Neural cell (in vitro differentiated cells): ENCODE measurements around the gene GPR101. TPM values are rescaled to one million over a fixed set of nuclear protein-coding genes. Genes with fewer than 3 reads are reported as not detected.

Experiments
- H2AFZ ChIP-seq: fragments of 200-600, 300-800 bp; sonication (generic), shearing (Covaris generic); 2 replicates; pipeline ENCODE4 v1.6.0; 2014; ENCODE audit warnings: low read depth, mild to moderate bottlenecking, antibody characterized with exemption, low read length, moderate library complexity
- H3F3A ChIP-seq: fragments of 200-600 bp; shearing (Covaris generic); 2 replicates; pipeline ENCODE4 v1.6.1; 2016; ENCODE audit warnings: mild to moderate bottlenecking, moderate library complexity, mixed read lengths, antibody characterized with exemption, low read length; ENCODE audit not compliant: insufficient read depth, poor library complexity, severe bottlenecking
- H3K27ac ChIP-seq: fragments of 200-600, 300-800 bp; sonication (generic), shearing (Covaris generic); 2 replicates; pipeline ENCODE4 v1.5.1; 2014; ENCODE audit warnings: mild to moderate bottlenecking, low read length, moderate library complexity
- H3K27me3 ChIP-seq: fragments of 300-800, 200-600 bp; sonication (generic), shearing (Covaris generic); 2 replicates; pipeline ENCODE4 v1.6.0; 2014; ENCODE audit warnings: mild to moderate bottlenecking, low read depth, low read length, moderate library complexity; ENCODE audit not compliant: insufficient read depth
- H3K36me3 ChIP-seq: fragments of 300-800, 200-600 bp; sonication (generic), shearing (Covaris generic); 2 replicates; pipeline ENCODE4 v1.5.1; 2014; ENCODE audit warnings: mild to moderate bottlenecking, antibody characterized with exemption, low read length, moderate library complexity; ENCODE audit not compliant: insufficient read depth
- H3K4me2 ChIP-seq: fragments of 300-800, 200-600 bp; sonication (generic), shearing (Covaris generic); 2 replicates; pipeline ENCODE4 v1.6.0; 2014; ENCODE audit warnings: mild to moderate bottlenecking, low read length
- H3K4me3 ChIP-seq: fragments of 300-800, 200-600 bp; sonication (generic), shearing (Covaris generic); 2 replicates; pipeline ENCODE4 v1.5.1; 2014; ENCODE audit warnings: mild to moderate bottlenecking, low read length, moderate library complexity
- H3K79me2 ChIP-seq: fragments of 200-600 bp; shearing (Covaris generic); replicated peaks from 2 replicates; pipeline ENCODE4 v1.6.0; 2014; ENCODE audit warnings: mild to moderate bottlenecking, low read length, moderate library complexity; ENCODE audit not compliant: insufficient read depth
- H3K9ac ChIP-seq: fragments of 300-800, 200-600 bp; sonication (generic), shearing (Covaris generic); 2 replicates; pipeline ENCODE4 v1.6.1; 2016; ENCODE audit warnings: mild to moderate bottlenecking, low read length, mixed read lengths
- H3K9me2 ChIP-seq: fragments of 200-600 bp; shearing (Covaris generic); 2 replicates; pipeline ENCODE4 v1.6.1; 2016; ENCODE audit warnings: mild to moderate bottlenecking, low read length, mixed read lengths; ENCODE audit not compliant: insufficient read depth
- H3K9me3 ChIP-seq: fragments of 200-600, 300-800 bp; sonication (generic), shearing (Covaris generic); 2 replicates; pipeline ENCODE4 v1.6.1; 2016; ENCODE audit warnings: mild to moderate bottlenecking, mixed run types, low read length, moderate library complexity, mixed read lengths
- H4K20me1 ChIP-seq: fragments of 200-600 bp; shearing (Covaris generic); 2 replicates; pipeline ENCODE4 v1.6.1; 2016; ENCODE audit warnings: mild to moderate bottlenecking, mixed run types; ENCODE audit not compliant: insufficient read depth
- EP300 ChIP-seq: fragments of 450-650 bp; conservative IDR thresholded peaks from 2 replicates; pipeline ENCODE4 v1.6.1; 2014; ENCODE audit warnings: antibody characterized with exemption, mild to moderate bottlenecking, moderate library complexity; ENCODE audit not compliant: poor library complexity, severe bottlenecking
- EZH2 ChIP-seq: fragments of 200-600, 300-800 bp; shearing (Covaris generic), sonication (generic); IDR thresholded peaks from 2 replicates; pipeline ENCODE4 v1.6.1; 2014; ENCODE audit warnings: antibody characterized with exemption, low read length, borderline replicate concordance, mild to moderate bottlenecking; ENCODE audit not compliant: insufficient read depth, poor library complexity, severe bottlenecking
- MXI1 ChIP-seq: fragments of 450-650 bp; conservative IDR thresholded peaks from 2 replicates; pipeline ENCODE4 v1.6.1; 2014; ENCODE audit warnings: antibody characterized with exemption, mild to moderate bottlenecking; ENCODE audit not compliant: poor library complexity, severe bottlenecking
- POLR2AphosphoS5 ChIP-seq: IDR thresholded peaks from 2 replicates; pipeline ENCODE4 v1.6.1; 2012
- RAD21 ChIP-seq: fragments of 450-650 bp; conservative IDR thresholded peaks from 2 replicates; pipeline ENCODE4 v1.6.1; 2014; ENCODE audit warnings: antibody characterized with exemption, mild to moderate bottlenecking, moderate library complexity
- SMC3 ChIP-seq: fragments of 450-650 bp; conservative IDR thresholded peaks from 2 replicates; pipeline ENCODE4 v1.6.1; 2014; ENCODE audit warnings: antibody characterized with exemption, mild to moderate bottlenecking, moderate library complexity; ENCODE audit not compliant: poor library complexity
- TAF1 ChIP-seq: IDR thresholded peaks from 2 replicates; pipeline ENCODE4 v1.6.1; 2012; ENCODE audit warnings: low read depth
- polyA plus RNA-seq: library from polyadenylated mRNA; depleted of rRNA; stranded (reverse); fragments of >200 nt; gene quantifications from 2 replicates; pipeline ENCODE4 v1.2.3, GENCODE V29; 2014
- TF ChIP-seq, protein P1 (sequence below): fragments of 450-650 bp; IDR thresholded peaks from 2 replicates; pipeline ENCODE4 v1.5.1; 2014; ENCODE audit warnings: antibody characterized with exemption, mild to moderate bottlenecking, moderate library complexity; ENCODE audit not compliant: poor library complexity, severe bottlenecking
- TF ChIP-seq, protein P2 (sequence below): IDR thresholded peaks from 2 replicates; pipeline ENCODE4 v1.6.1; 2012; ENCODE audit warnings: borderline replicate concordance

Gene GPR101
- polyA plus RNA-seq, 1 donor from 2014 or later, result 0.56 TPM

DNA sequence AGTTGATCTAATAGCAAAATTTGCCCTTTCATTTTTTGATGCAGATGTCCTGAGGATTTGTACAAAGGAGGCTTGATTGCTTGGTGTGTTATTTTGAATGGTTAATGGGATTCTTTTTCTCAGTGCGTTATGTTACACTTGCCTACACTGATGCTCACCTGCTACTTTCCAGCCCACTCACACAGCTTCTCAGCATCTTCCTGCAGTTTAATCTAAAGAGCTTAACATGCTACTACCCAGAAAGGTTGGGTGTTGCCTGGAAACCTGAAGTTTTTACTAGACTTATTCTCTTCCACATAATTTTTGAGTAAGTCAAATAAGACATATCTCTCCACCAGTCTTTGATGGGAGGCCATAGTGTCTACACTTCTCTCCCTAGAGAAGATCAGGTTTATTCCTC is 9.9 kb upstream of the GPR101 start:
- Histone ChIP-seq H3K36me3 (no peaks in the 10 kb centered on the region), H3K27me3 (no peaks in the 10 kb centered on the region)

DNA sequence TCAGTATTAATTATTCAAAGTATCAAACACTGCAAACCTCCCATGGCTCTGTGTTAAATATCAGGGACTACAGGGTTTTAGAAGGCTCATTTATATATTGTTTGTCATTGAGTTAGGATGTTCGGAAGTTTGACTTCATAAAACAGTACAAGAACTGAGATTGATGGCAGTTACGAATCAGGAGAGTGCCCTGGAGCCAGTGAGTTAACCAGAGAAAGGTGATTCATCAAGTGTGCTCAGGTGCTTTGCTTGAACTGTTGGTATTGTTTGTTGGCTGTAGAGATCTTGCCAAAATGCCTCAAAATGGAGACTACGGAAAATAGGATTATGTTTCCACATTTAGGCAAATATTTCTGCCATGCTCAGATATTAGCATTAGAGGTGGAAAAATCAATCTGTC is 7.5 kb upstream of the GPR101 start:
- Histone ChIP-seq H3K27me3 (no peaks in the 10 kb centered on the region), H3K9me3 (no peaks in the 10 kb centered on the region), H3K9ac (no peak overlapping the region), H3K79me2 (no peaks in the 10 kb centered on the region), H3K9me2 (no peaks in the 10 kb centered on the region), H3F3A (no peaks in the 10 kb centered on the region), H4K20me1 (no peaks in the 10 kb centered on the region), H2AFZ (no peak overlapping the region), H3K36me3 (no peaks in the 10 kb centered on the region), H3K27ac (no peak overlapping the region), H3K4me3 (no peak overlapping the region), H3K4me2 (no peak overlapping the region)
- TF ChIP-seq POLR2AphosphoS5 (no peak), SMC3 (no peak), TAF1 (no peak), MXI1 (no peak), RAD21 (no peak), EP300 (no peak), EZH2 (no peak)
- TF ChIP-seq, protein P1, sequence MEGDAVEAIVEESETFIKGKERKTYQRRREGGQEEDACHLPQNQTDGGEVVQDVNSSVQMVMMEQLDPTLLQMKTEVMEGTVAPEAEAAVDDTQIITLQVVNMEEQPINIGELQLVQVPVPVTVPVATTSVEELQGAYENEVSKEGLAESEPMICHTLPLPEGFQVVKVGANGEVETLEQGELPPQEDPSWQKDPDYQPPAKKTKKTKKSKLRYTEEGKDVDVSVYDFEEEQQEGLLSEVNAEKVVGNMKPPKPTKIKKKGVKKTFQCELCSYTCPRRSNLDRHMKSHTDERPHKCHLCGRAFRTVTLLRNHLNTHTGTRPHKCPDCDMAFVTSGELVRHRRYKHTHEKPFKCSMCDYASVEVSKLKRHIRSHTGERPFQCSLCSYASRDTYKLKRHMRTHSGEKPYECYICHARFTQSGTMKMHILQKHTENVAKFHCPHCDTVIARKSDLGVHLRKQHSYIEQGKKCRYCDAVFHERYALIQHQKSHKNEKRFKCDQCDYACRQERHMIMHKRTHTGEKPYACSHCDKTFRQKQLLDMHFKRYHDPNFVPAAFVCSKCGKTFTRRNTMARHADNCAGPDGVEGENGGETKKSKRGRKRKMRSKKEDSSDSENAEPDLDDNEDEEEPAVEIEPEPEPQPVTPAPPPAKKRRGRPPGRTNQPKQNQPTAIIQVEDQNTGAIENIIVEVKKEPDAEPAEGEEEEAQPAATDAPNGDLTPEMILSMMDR, result no peak
- TF ChIP-seq, protein P2, sequence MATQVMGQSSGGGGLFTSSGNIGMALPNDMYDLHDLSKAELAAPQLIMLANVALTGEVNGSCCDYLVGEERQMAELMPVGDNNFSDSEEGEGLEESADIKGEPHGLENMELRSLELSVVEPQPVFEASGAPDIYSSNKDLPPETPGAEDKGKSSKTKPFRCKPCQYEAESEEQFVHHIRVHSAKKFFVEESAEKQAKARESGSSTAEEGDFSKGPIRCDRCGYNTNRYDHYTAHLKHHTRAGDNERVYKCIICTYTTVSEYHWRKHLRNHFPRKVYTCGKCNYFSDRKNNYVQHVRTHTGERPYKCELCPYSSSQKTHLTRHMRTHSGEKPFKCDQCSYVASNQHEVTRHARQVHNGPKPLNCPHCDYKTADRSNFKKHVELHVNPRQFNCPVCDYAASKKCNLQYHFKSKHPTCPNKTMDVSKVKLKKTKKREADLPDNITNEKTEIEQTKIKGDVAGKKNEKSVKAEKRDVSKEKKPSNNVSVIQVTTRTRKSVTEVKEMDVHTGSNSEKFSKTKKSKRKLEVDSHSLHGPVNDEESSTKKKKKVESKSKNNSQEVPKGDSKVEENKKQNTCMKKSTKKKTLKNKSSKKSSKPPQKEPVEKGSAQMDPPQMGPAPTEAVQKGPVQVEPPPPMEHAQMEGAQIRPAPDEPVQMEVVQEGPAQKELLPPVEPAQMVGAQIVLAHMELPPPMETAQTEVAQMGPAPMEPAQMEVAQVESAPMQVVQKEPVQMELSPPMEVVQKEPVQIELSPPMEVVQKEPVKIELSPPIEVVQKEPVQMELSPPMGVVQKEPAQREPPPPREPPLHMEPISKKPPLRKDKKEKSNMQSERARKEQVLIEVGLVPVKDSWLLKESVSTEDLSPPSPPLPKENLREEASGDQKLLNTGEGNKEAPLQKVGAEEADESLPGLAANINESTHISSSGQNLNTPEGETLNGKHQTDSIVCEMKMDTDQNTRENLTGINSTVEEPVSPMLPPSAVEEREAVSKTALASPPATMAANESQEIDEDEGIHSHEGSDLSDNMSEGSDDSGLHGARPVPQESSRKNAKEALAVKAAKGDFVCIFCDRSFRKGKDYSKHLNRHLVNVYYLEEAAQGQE, result no peak

More for the DNA sequence above, 9.9 kb upstream of the GPR101 start:
- no peaks in the 10 kb centered on the region for H3K9me2 ChIP-seq
- H3K4me3 ChIP-seq, result no peak overlapping the region
- TF ChIP-seq TAF1 (no peak), POLR2AphosphoS5 (no peak), MXI1 (no peak), EP300 (no peak), SMC3 (no peak), EZH2 (no peak), RAD21 (no peak)
- TF ChIP-seq, protein P1, result no peak
- TF ChIP-seq, protein P2, result no peak
- H4K20me1 ChIP-seq, result no peaks in the 10 kb centered on the region
- H3K9ac ChIP-seq, result no peak overlapping the region
- H3K79me2 ChIP-seq, result no peaks in the 10 kb centered on the region
- H2AFZ ChIP-seq, result no peak overlapping the region
- H3K27ac ChIP-seq, result no peak overlapping the region
- no peaks in the 10 kb centered on the region for H3F3A ChIP-seq
- no peak overlapping the region for H3K4me2 ChIP-seq
- H3K9me3 ChIP-seq, result no peaks in the 10 kb centered on the region
